Measurements from ENCODE around the gene TOM1L2.

GRCh38 chr17:17990282-17990681 is 18.1 kb upstream of the TOM1L2 start:
- no peak for TF ChIP-seq CTCF (conservative IDR thresholded peaks at IDR 0.05; ENCODE audit: low read depth, low read length)
- TF ChIP-seq CHD1 (IDR thresholded peaks at IDR 0.05; ENCODE audit: low read depth, low read length): no peak
- TF ChIP-seq RCOR1 (IDR thresholded peaks at IDR 0.05; ENCODE audit: insufficient replicate concordance, low read length): no peak
- no peak for TF ChIP-seq POLR2A (IDR thresholded peaks at IDR 0.05; ENCODE audit: low read depth, low read length)
- TF ChIP-seq RAD21 (IDR thresholded peaks at IDR 0.05; ENCODE audit: low read length): no peak
- TF ChIP-seq BHLHE40 (IDR thresholded peaks at IDR 0.05; ENCODE audit: low read depth, low read length): no peak
- no peak for TF ChIP-seq CEBPB (IDR thresholded peaks at IDR 0.05; ENCODE audit: low read depth, low read length)
- TF ChIP-seq ELK1 (IDR thresholded peaks at IDR 0.05; ENCODE audit: borderline replicate concordance, low read depth, low read length): no peak
- no peak for TF ChIP-seq RFX5 (IDR thresholded peaks at IDR 0.05; ENCODE audit: low read depth, low read length)
- no peak for TF ChIP-seq SMC3 (IDR thresholded peaks at IDR 0.05; ENCODE audit: low read depth, low read length)
- no peak for TF ChIP-seq MXI1 (IDR thresholded peaks at IDR 0.05; ENCODE audit: borderline replicate concordance, low read depth, low read length)

Measured in IMR-90 (cell line).